ENCODE results near the gene CCSER2.
"Not testable (repeated sequence)": the region's sequence is repeated elsewhere in the genome, so short reads cannot be mapped to it uniquely, and the experiment has no call there.

The CCSER2 gene

GRCh38 chr10:84328418-84329195, at the start of gene CCSER2:
CCSER2 (plus strand) TSS chr10:84328589; CDS start chr10:84371053, 42,464 bp downstream.
- DNase-seq (ENCODE audit: low read depth), result peak; percentile 88

DNA sequence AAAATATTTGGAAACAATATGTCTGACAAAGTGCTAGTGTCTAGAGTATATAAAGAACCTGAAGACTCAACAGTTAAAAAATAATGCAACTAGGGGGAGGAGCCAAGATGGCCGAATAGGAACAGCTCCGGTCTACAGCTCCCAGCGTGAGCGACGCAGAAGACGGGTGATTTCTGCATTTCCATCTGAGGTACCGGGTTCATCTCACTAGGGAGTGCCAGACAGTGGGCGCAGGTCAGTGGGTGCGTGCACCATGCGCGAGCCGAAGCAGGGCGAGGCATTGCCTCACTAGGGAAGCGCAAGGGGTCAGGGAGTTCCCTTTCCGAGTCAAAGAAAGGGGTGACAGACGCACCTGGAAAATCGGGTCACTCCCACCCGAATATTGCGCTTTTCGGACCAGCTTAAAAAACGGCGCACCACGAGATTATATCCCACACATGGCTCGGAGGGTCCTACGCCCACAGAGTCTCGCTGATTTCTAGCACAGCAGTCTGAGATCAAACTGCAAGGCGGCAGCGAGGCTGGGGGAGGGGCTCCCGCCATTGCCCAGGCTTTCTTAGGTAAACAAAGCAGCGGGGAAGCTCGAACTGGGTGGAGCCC, 48.4 kb upstream of the CCSER2 start:
- not testable (repeated sequence) for DNase-seq (ENCODE audit: low read depth)

DNA sequence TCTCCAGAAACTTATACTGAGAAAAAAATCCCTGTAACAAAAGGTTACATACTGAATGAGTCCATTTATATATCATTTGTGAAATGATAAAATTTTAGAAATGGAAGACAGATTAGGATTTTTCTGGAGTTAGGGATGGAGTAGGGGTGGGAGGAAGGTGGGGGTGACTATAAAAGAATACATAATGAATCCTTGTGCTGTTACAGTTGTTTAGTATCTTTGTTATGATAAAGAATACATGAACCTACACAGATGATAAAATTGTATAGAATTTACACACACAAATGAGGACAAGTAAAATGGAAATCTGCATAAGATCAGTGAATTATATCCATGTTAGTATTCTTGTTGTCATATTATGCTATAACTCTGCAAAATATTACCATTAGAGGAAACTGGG, 41.7 kb upstream of the CCSER2 start:
- DNase-seq (ENCODE audit: low read depth), result no peak

GRCh38 chr10:84288151-84288550, 40.2 kb upstream of the CCSER2 start:
- DNase-seq (ENCODE audit: low read depth), result no peak

DNA sequence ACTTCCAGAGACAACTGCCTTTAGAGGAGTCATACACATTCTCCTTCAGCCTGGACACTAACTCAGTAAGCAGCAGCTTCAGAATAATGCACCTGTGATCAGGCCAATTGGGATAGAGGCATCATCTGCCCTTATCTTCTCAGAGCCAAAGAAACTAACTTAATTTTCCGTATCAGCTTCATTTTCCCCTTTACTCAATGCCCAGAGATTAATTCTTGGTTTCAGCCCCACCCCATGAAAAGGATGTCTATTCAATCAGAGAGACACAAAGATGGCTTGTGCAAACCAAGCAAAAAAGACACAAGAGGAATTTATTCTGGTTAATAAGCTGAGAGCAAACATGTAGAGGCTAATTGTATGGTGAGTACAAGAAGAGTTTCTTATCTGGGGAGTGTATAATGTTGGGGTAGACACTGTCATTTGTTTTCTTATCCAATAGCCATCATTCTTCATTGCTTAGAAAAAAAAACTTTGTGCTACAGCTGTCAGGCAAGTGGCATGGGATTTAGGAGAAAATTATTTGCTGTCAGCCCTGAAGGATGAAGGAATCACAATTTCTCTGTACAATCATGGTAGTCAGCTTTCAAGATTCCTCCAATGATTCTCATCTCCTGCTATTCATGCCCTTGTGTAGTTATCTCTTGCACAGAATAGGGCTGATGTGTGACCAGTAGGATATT, 38.7 kb upstream of the CCSER2 start:
- DNase-seq (ENCODE audit: low read depth), result no peak

GRCh38 chr10:84290235-84290634, 38.2 kb upstream of the CCSER2 start:
- DNase-seq (ENCODE audit: low read depth), result no peak

DNA sequence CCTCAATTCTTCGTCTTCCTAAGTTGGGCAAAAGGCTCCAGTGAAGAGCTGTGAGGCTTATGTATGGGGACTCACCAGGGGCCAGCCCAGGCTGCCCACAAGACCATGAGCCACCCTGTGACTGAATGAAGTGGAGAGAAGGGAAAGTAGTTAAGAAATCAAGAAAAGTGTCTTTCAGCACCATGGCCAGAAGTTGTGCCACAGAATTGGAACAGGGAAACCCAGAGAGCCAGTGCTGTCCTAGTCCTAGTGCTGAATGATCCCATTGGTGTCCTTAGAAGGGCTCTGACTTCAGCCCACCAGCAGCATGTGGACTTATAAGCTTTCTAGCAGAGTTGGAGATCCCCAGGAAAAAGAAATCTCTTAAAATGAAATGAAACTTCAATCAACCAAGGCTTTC, 37.0 kb upstream of the CCSER2 start:
- no peak for DNase-seq (ENCODE audit: low read depth)

DNA sequence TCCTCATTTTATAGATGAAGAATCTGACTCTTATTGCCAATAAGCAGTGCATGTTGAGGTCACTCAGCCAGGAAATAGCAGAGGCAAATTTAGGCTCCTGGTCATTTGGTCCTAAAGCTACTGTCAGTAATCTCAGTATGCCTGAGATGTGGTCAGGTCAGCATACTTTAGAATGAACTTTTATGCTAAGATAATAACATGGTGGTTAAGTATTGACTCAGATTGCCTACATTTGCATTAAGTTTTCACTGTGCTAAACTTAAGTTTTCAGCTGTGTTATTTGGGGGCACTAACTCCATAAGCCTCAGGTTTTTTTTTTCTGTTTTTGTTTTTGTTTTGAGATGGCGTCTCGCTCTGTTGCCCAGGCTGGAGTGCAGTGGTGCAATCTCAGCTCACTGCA, 35.9 kb upstream of the CCSER2 start:
- DNase-seq (ENCODE audit: low read depth), result no peak

GRCh38 chr10:84293171-84293570, 35.2 kb upstream of the CCSER2 start:
- no peak for DNase-seq (ENCODE audit: low read depth)

GRCh38 chr10:84293574-84294016, 34.8 kb upstream of the CCSER2 start:
- no peak for DNase-seq (ENCODE audit: low read depth)

DNA sequence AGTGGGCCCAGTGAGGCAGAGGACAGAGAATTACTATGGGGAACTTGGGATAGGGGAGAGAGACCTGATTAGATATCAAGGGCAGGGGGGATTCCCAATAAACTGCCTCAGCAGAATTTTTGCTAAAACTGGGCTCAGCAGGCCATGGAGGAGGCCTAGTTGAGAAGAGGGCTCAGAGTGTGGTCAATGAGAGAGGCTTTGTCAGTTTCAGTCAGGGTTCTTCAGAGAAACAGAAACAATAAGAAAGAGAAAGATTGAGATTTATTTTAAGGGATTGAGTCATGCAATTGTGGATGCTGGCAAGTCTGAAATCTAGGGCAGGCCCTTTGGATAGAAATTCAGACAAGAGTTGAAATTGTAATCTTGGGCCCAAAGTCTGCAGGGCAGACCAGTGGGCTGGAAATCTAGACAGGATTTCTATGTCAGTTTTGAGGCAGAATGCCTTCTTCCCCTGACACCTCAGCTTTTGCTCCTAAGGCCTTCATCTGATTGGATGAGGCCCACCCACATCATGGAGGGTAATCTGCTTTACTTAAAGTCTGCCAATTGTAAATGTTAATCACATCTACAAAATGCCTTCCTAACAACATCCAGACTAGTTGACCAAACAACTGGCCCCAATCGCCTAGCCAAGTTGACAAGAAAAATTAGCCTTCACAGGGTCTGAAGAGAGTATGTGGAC, 33.5 kb upstream of the CCSER2 start:
- DNase-seq (ENCODE audit: low read depth), result no peak

DNA sequence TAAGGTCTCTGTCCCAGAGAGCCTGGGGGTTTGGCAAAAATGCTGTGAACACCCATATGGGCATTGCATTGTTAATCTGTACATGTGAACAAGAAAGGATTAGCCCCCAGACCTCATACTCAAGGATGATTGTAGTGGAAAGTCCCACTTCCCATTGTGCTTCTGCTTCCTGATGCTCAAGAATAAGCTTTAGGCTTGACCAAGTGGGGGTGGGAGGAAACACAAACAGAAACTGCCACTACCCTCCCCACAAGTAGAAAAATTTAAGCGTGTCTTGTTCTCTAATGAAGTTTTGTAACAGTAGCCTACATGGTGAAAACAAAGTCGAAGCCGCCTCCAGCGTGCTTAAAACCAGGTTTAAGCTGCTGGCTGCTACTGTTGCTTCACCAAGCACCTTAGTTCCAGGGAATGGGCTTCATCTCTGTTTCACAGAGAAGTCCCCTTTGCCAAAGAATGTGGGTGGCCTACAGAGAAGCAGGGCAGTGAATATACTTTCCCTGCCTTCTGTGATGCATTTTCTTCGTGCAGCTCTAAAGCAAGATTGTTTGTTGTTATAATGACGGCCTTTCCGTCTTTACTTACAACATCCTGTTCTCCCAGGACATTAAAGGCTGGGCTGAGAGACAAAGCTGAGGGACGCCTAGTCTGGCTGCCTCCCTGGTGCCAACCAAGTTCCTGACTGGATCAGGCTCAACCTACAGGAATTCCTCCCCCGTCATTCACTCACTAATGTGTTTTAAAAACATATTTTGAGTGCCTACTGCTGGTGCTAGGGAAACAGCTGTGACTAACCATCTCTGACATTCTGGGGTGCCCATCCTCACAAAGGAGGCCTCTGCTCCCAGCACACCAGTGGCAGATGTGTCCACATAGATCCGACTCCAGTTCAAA, 32.1 kb upstream of the CCSER2 start:
- no peak for DNase-seq (ENCODE audit: low read depth)

- DNase-seq (ENCODE audit: low read depth), result no peak
Observed at GRCh38 chr10:84298057-84298456, 30.3 kb upstream of the CCSER2 start.

- DNase-seq (ENCODE audit: low read depth), result no peak
Observed at GRCh38 chr10:84302223-84302622, 26.2 kb upstream of the CCSER2 start.

- DNase-seq (ENCODE audit: low read depth), result no peak
Observed at GRCh38 chr10:84306751-84307384, 21.5 kb upstream of the CCSER2 start.

GRCh38 chr10:84308021-84308420, 20.4 kb upstream of the CCSER2 start:
- DNase-seq (ENCODE audit: low read depth), result no peak

DNA sequence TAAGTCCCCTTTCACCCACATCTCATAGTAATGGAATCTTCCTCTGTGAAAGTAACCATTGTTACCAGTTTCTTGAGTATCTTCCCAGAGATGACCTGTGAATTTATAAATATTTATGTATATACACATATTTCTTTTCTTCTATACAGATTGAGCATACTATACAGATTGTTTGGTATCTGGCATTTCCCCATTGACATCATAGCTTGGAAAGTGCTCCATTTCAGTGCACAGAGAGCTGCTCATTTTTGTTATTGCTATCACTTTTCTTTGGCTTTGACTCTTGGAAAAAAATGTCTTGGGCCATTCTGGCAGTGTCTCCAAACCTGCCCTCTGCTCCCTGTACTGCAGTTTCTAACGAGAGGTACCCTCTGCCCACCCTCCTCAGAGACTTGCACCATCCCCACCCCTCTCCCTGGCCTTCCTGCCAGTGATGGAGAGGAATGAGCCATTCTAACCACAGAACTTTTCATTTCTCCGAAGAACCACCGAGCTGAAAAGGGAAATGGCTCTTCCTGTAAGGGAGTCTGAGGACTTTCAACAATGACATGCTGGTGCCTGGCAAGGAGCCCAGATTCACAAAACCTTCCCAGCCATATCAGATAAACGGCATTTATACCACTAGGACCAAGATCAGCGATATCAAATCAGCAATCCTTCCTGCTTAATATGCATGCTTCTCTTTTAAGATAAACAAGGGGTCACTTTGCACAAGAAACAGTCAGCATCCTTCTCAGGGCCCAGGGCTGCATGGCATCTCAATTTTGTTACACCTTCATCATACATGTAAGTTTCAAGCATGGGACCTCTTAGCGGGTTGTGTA, 19.7 kb upstream of the CCSER2 start:
- DNase-seq (ENCODE audit: low read depth), result no peak

DNA sequence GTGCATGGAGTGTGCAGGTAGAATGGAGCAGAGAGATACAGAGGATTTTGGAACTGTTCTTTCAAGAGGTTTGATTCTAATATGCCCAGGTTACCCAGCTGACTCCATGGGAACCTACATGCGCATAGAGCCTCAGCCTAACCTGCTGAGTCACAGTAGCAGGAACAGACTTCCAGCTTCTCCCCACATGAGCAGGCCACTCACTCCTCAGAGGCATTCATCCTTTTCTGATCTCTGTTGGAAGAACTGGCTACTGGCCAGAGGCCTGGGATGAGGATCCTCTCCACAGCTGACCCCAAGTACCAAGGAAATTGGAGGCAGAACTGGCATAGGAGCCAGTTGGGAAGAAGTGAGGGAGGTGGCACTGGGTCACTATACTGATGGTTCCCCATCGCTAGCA, 17.9 kb upstream of the CCSER2 start:
- no peak for DNase-seq (ENCODE audit: low read depth)

DNA sequence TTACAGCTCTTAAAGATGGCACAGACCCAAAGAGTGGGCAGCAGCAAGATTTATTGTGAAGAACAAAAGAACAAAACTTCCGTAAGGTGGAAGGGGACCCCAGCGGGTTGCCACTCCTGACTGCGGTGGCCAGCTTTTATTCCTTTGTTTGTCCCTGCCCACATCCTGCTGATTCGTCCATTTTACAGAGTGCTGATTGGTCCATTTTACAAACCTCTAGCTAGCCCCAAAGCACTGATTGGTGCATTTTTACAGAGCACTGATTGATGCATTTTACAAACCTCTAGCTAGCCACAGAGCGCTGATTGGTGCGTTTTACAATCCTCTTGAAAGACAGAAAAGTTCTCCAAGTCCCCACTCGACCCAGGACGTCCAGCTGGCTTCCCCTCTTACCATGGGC, 16.8 kb upstream of the CCSER2 start:
- no peak for DNase-seq (ENCODE audit: low read depth)

DNA sequence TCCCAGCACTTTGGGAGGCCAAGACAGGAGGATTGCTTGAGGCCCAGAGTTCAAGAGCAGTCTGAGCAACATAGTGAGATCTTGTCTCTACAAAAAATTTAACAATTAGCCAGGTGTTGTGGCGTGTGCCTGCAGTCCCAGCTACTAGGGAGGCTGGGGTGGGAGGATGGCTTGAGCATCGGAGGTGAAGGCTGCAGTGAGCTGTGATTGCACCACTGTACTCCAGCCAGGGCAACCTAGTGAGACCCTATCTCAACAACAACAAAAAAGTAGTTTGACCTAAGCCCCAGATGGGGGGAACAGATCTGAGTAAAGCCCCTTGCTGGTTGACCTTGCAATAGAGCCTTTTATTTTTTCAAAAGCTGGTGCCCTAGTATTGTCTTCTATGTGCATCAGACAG, 15.6 kb upstream of the CCSER2 start:
- no peak for DNase-seq (ENCODE audit: low read depth)

All from stimulated activated CD8-positive, alpha-beta memory T cell treated with anti-CD3 and anti-CD28 coated beads, Interleukin-15, amount 100 ng/mL, for 24 hours (primary cell).